Measurements from ENCODE around the gene ACOT12. TPM values are rescaled to one million over a fixed set of nuclear protein-coding genes. Genes with fewer than 3 reads are reported as not detected.
"Not testable (repeated sequence)": the region's sequence is repeated elsewhere in the genome, so short reads cannot be mapped to it uniquely, and the experiment has no call there.

The ACOT12 gene
- 2.8 TPM for total RNA-seq

- no peak for DNase-seq
These were observed at the start of gene ACOT12 for GRCh38 chr5:81393783-81394718. ACOT12 (minus strand) TSS chr5:81394134; CDS start chr5:81394114, 20 bp downstream.

- DNase-seq, result no peak
These were observed 41.1 kb upstream of the ACOT12 start for GRCh38 chr5:81435023-81435422.

- no peak for DNase-seq
These were observed 36.1 kb upstream of the ACOT12 start for GRCh38 chr5:81429985-81430384.

GRCh38 chr5:81429363-81429762, 35.4 kb upstream of the ACOT12 start:
- DNase-seq, result no peak

- DNase-seq, result no peak
These were observed 34.9 kb upstream of the ACOT12 start for GRCh38 chr5:81428861-81429260.

- DNase-seq, result no peak
These were observed 34.5 kb upstream of the ACOT12 start for GRCh38 chr5:81428446-81428845.

- no peak for DNase-seq
These were observed 33.6 kb upstream of the ACOT12 start for GRCh38 chr5:81427566-81427965.

GRCh38 chr5:81426359-81427030, 32.6 kb upstream of the ACOT12 start:
- DNase-seq, result no peak

- no peak for DNase-seq
These were observed 31.6 kb upstream of the ACOT12 start for GRCh38 chr5:81425569-81425968.

- DNase-seq, result no peak
These were observed 30.8 kb upstream of the ACOT12 start for GRCh38 chr5:81424728-81425127.

GRCh38 chr5:81422671-81423070, 28.7 kb upstream of the ACOT12 start:
- no peak for DNase-seq

GRCh38 chr5:81420039-81420667, 26.2 kb upstream of the ACOT12 start:
- no peak for DNase-seq

GRCh38 chr5:81418606-81419005, 24.7 kb upstream of the ACOT12 start:
- no peak for DNase-seq

GRCh38 chr5:81417052-81417451, 23.1 kb upstream of the ACOT12 start:
- DNase-seq, result no peak

GRCh38 chr5:81409896-81410295, 16.0 kb upstream of the ACOT12 start:
- DNase-seq, result no peak

GRCh38 chr5:81409361-81409760, 15.4 kb upstream of the ACOT12 start:
- DNase-seq, result no peak

GRCh38 chr5:81408496-81408895, 14.6 kb upstream of the ACOT12 start:
- DNase-seq, result no peak

- not testable (repeated sequence) for DNase-seq
These were observed 13.9 kb upstream of the ACOT12 start for GRCh38 chr5:81407811-81408210.

GRCh38 chr5:81405126-81405891, 11.4 kb upstream of the ACOT12 start:
- no peak for DNase-seq

- DNase-seq, result no peak
These were observed 8.4 kb upstream of the ACOT12 start for GRCh38 chr5:81402192-81402930.

- DNase-seq, result no peak
These were observed 7.3 kb upstream of the ACOT12 start for GRCh38 chr5:81401266-81401665.

GRCh38 chr5:81400375-81400774, 6.4 kb upstream of the ACOT12 start:
- no peak for DNase-seq

All from occipital lobe (tissue), 2 donors.